HepG2 (cell line): ENCODE results near the gene OSCP1.

Source experiments
- CTCF ChIP-seq: sonication (generic); formaldehyde crosslinking; IDR thresholded peaks from 2 replicates; pipeline ENCODE4 v1.5.0; 2020; ENCODE audit warnings: mild to moderate bottlenecking, missing genetic modification reagents, moderate library complexity
- FOXA1 ChIP-seq, 2 experiments: fragments of 450-650 bp in 1 of 2; sonication (generic) in 1 of 2; formaldehyde crosslinking in 1 of 2; IDR thresholded peaks; 2 replicates each; pipeline versions ENCODE4 v1.4.0 to v1.6.1; 2016 to 2020; ENCODE audit warnings: missing genetic modification reagents in 1 of 2
- HDAC1 ChIP-seq: sonication (generic); formaldehyde crosslinking; IDR thresholded peaks from 2 replicates; pipeline ENCODE4 v1.5.1; 2020; ENCODE audit warnings: mild to moderate bottlenecking, missing genetic modification reagents
- MXI1 ChIP-seq: IDR thresholded peaks from 3 replicates; pipeline ENCODE4 v1.6.1; 2012; ENCODE audit warnings: low read depth, low read length, inconsistent platforms, borderline replicate concordance
- RFX5 ChIP-seq: IDR thresholded peaks from 2 replicates; pipeline ENCODE4 v1.6.1; 2011; ENCODE audit warnings: low read depth, low read length, improper control_type of control experiment
- RFXAP ChIP-seq: sonication (generic); formaldehyde crosslinking; IDR thresholded peaks from 2 replicates; pipeline ENCODE4 v1.4.0; 2020; ENCODE audit warnings: missing genetic modification reagents, borderline replicate concordance
- ZBTB33 ChIP-seq: sonication (generic); formaldehyde crosslinking; IDR thresholded peaks from 2 replicates; pipeline ENCODE4 v1.4.0; 2020; ENCODE audit warnings: missing genetic modification reagents
- ZNF205 ChIP-seq: IDR thresholded peaks from 2 replicates; pipeline ENCODE4 v1.6.1; 2018; ENCODE audit warnings: missing biosample characterization, missing genetic modification reagents
- ZNF207 ChIP-seq: fragments of 450-650 bp; IDR thresholded peaks from 2 replicates; pipeline ENCODE4 v1.6.1; 2016; ENCODE audit warnings: antibody characterized with exemption, borderline replicate concordance

GRCh38 chr1:36457691-36458090 lies 7.4 kb upstream of the OSCP1 start:
- no peak for TF ChIP-seq RFXAP (CRISPR knock-in tag)
- TF ChIP-seq MXI1 = no peak
- peak; percentile 28; the same call in 1 of the 2 replicates for TF ChIP-seq ZNF205 (CRISPR knock-in tag)
- no peak for TF ChIP-seq FOXA1 (IDR thresholded peaks at IDR 0.05)
- TF ChIP-seq FOXA1 (CRISPR knock-in tag; IDR thresholded peaks at IDR 0.05) = no peak
- TF ChIP-seq CTCF (CRISPR knock-in tag) = no peak
- TF ChIP-seq HDAC1 (CRISPR knock-in tag) = no peak
- TF ChIP-seq RFX5 = no peak
- TF ChIP-seq ZNF207 = no peak
- TF ChIP-seq ZBTB33 = no peak
